Stimulated activated naive CD8-positive, alpha-beta T cell treated with anti-CD3 and anti-CD28 coated beads, Interleukin-15, amount 100 ng/mL, for 72 hours (primary cell): ENCODE results near the gene MRS2.
"Not testable (repeated sequence)": the region's sequence is repeated elsewhere in the genome, so short reads cannot be mapped to it uniquely, and the experiment has no call there.

Experiments
- ATAC-seq: fragments of 150-1000 bp; cut with Tn5 transposase; 2 replicates; pipeline ENCODE4 v1.10.0; 2021; ENCODE audit warnings: mild to moderate bottlenecking, moderate library complexity
- DNase-seq, 2 donors: peaks; one replicate each; pipeline ENCODE4 v3.0.0; 2021 to 2022
- H3K27ac Mint-ChIP-seq, 2 donors: one replicate each; pipeline ENCODE4 v1.8.0; 2022; ENCODE audit warnings: mild to moderate bottlenecking in 2 of 2, mixed read lengths in 2 of 2, moderate library complexity in 2 of 2
- H3K27me3 Mint-ChIP-seq: one replicate; pipeline ENCODE4 v1.8.0; 2022; ENCODE audit warnings: mixed read lengths
- H3K4me1 Mint-ChIP-seq: one replicate; pipeline ENCODE4 v1.8.0; 2022; ENCODE audit warnings: mild to moderate bottlenecking, mixed read lengths
- H3K4me3 Mint-ChIP-seq, 2 donors: one replicate each; pipeline ENCODE4 v1.8.0; 2022; ENCODE audit warnings: mild to moderate bottlenecking in 2 of 2, mixed read lengths in 2 of 2, moderate library complexity in 1 of 2
- H3K9me3 Mint-ChIP-seq, 2 donors: one replicate each; pipeline ENCODE4 v1.8.0; 2022; ENCODE audit warnings: mixed read lengths in 2 of 2

MRS2 gene

GRCh38 chr6:24405262-24405661 is 2.5 kb downstream of the MRS2 start:
- ATAC-seq (no peak), DNase-seq (no peak)
- no peak overlapping the region for H3K27ac Mint-ChIP-seq
- no peak overlapping the region for H3K4me3 Mint-ChIP-seq
- H3K27me3 Mint-ChIP-seq: peaks cover 10% of the 10 kb centered on the region
- no peaks in the 10 kb centered on the region for H3K9me3 Mint-ChIP-seq
- peaks cover 43% of the 10 kb centered on the region for H3K4me1 Mint-ChIP-seq

- Mint-ChIP-seq H3K27ac (peak overlapping the region in 1 of 2 donors; percentile 46), H3K27me3 (no peaks in the 10 kb centered on the region), H3K4me3 (no peak overlapping the region), H3K4me1 (peaks cover 31% of the 10 kb centered on the region), H3K9me3 (no peaks in the 10 kb centered on the region)
- no peak for ATAC-seq
- no peak for DNase-seq
Observed at GRCh38 chr6:24408719-24409410, 6.1 kb downstream of the MRS2 start.

- Mint-ChIP-seq H3K4me1 (peaks cover 16% of the 10 kb centered on the region), H3K4me3 (no peak overlapping the region), H3K27ac (no peak overlapping the region), H3K27me3 (no peaks in the 10 kb centered on the region), H3K9me3 (no peaks in the 10 kb centered on the region)
- DNase-seq (no peak), ATAC-seq (no peak)
Observed at GRCh38 chr6:24410622-24411021, 7.9 kb downstream of the MRS2 start.

DNA sequence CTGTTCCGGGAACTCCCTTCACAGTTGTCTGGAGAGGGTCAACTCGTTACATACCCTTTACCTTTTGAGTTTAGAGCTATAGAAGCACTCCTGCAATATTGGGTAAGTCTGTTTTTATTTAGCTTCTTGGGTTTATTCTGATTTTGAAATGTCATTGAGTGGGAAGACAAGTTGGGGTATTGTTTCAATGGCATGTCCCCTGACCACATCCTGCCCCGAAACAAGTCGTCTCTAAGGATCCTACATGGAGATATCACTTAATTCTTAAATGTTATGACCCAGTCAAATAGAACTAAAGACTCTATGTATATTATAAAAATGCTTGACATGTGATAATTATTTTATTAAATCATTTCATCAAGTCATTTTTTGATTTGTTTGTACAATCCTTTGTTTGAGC is 9.6 kb downstream of the MRS2 start:
- no peak overlapping the region for H3K4me3 Mint-ChIP-seq
- no peaks in the 10 kb centered on the region for H3K27me3 Mint-ChIP-seq
- DNase-seq (no peak), ATAC-seq (no peak)
- peak overlapping the region; percentile 38 to 72 for H3K27ac Mint-ChIP-seq
- no peaks in the 10 kb centered on the region for H3K9me3 Mint-ChIP-seq
- peaks cover 16% of the 10 kb centered on the region for H3K4me1 Mint-ChIP-seq

DNA sequence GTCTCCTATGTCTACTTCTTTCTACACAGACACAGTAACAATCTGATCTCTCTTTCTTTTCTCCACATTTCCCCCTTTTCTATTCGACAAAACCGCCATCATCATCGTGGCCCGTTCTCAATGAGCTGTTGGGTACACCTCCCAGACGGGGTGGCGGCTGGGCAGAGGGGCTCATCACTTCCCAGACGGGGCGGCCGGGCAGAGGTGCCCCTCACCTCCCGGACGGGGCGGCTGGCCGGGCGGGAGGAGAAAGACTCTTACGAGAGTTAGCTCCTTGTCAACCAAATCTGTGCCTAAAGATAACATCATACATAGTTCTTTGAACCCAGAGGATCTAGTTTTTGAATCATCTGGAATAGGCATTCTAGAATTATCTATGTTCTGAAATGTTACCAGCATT is 11.8 kb downstream of the MRS2 start:
- not testable (repeated sequence) for H3K4me3 Mint-ChIP-seq, H3K9me3 Mint-ChIP-seq, ATAC-seq, DNase-seq, H3K27me3 Mint-ChIP-seq, H3K27ac Mint-ChIP-seq
- H3K4me1 Mint-ChIP-seq: peaks cover 11% of the 10 kb centered on the region

DNA sequence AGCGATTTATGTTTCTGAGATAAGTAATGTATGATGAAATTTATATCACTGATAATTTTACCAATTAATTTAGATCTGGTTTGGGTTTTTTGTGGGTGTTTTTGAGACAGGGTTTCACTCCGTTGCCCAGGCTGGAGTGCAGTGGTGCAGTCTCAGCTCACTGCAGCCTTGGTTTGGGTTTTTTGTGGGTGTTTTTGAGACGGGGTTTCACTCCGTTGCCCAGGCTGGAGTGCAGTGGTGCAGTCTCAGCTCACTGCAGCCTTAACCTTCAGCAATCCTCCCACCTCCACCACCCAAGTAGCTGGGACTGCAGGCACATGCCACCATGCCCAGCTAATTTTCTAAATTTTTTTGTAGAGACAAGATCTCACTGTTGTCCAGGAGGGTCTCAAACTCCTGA is 13.0 kb downstream of the MRS2 start:
- H3K27me3 Mint-ChIP-seq: no peaks in the 10 kb centered on the region
- peaks cover 6% of the 10 kb centered on the region for H3K4me1 Mint-ChIP-seq
- ATAC-seq (no peak), DNase-seq (no peak)
- no peak overlapping the region for H3K4me3 Mint-ChIP-seq
- no peak overlapping the region for H3K27ac Mint-ChIP-seq
- no peaks in the 10 kb centered on the region for H3K9me3 Mint-ChIP-seq

DNA sequence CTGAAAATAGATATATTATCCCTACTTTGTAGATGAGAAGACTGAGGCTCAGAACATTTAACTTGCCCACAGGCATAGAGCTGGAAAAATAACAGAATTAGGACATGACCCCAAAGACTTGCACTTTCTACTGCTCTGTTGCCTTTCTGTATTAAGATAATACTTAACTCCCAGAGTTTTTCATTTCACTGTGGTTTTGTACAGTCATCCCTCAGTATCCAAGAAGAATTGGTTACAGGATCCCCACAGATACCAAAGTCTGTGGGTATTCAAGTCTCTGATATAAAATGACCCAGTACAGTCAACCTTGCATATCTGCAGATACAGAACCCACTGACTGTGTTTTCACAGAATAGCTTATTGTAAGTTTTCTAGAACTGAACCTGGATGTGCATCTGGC is 16.8 kb downstream of the MRS2 start:
- Mint-ChIP-seq H3K27ac (no peak overlapping the region), H3K9me3 (no peaks in the 10 kb centered on the region), H3K4me3 (no peak overlapping the region), H3K27me3 (no peaks in the 10 kb centered on the region), H3K4me1 (no peaks in the 10 kb centered on the region)
- ATAC-seq: no peak
- no peak for DNase-seq

DNA sequence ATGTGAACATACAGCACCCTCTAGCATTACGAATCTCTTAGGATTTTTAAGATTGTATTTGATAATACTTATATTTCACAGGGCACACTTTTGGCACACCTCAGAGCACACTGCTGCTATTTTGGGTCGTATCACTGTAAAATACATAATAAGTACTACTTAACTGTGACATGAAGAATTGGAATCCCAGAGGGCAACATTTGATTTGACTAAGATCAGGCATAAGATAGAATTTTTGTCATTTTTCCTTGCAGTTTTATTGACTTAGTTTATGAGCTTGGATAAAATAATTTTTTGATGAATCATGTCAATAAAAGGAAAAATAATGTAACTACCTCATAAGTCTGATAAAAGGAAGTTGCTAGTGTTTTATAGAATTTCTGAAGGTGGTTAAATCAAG is 22.4 kb downstream of the MRS2 start:
- Mint-ChIP-seq H3K9me3 (no peaks in the 10 kb centered on the region), H3K4me3 (no peak overlapping the region), H3K27ac (no peak overlapping the region), H3K27me3 (no peaks in the 10 kb centered on the region), H3K4me1 (no peaks in the 10 kb centered on the region)
- DNase-seq: no peak
- ATAC-seq: no peak

DNA sequence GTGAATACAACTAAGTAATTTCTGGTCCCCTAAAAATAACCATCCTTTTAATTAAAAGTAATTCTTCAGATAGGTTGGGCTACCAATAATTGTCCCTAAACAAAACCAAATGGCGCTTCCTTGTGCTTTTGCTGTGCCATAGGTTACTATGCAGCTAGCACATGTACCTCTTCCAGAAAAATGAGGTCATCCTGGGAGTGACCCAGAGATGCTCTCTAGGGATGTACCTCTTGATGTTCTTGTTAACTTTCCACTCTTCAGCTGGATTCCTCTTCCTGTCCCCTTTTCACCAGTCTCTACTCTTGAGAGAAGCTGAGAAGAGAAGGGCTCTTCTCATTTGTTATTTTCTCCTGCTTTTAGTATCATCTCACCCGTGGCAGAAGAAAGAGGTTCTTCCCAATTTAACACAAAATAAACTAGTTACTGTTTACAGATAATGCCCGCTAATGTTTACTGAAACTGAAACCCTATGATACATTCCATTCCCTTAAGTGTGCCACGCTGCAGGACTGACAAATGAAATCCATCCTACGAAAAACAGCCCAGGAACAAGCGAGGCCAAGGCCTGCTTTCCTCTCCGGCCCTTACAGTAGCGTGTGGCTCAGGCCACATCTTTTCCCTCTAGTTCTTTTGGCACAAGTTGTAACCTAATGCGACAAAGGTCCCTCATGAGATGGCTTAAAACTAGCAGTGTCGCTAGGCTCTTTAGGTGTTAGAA is 24.2 kb downstream of the MRS2 start:
- no peaks in the 10 kb centered on the region for H3K4me1 Mint-ChIP-seq
- DNase-seq (no peak), ATAC-seq (no peak)
- no peak overlapping the region for H3K4me3 Mint-ChIP-seq
- H3K27ac Mint-ChIP-seq: no peak overlapping the region
- H3K27me3 Mint-ChIP-seq: no peaks in the 10 kb centered on the region
- H3K9me3 Mint-ChIP-seq: no peaks in the 10 kb centered on the region

GRCh38 chr6:24428615-24429014 is 25.9 kb downstream of the MRS2 start:
- DNase-seq (no peak), ATAC-seq (no peak)
- Mint-ChIP-seq H3K27me3 (no peaks in the 10 kb centered on the region), H3K9me3 (no peaks in the 10 kb centered on the region), H3K27ac (no peak overlapping the region), H3K4me3 (no peak overlapping the region), H3K4me1 (no peaks in the 10 kb centered on the region)

DNA sequence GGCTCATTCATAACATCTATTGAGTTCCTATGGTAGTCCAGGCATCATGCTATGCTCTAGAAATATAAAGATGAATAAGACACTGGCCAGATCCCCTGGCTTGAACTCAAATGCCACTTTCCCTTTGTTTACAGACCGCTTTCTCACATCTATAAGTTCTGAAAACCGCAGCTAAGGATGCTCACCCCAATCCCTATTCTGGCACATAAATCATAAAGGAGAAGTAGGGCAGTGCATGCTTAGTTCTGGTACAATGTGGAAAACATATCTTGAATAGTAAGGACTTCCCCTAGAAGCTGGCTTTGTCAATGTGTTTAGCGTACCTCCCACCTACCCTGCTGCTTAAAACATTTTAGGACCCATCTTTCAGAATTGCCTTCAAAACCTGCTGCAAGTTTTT is 26.4 kb downstream of the MRS2 start:
- DNase-seq: no peak
- H3K27me3 Mint-ChIP-seq: no peaks in the 10 kb centered on the region
- no peak for ATAC-seq
- no peaks in the 10 kb centered on the region for H3K9me3 Mint-ChIP-seq
- no peak overlapping the region for H3K27ac Mint-ChIP-seq
- H3K4me1 Mint-ChIP-seq: no peaks in the 10 kb centered on the region
- no peak overlapping the region for H3K4me3 Mint-ChIP-seq

GRCh38 chr6:24430086-24430485 is 27.4 kb downstream of the MRS2 start:
- H3K27ac Mint-ChIP-seq: no peak overlapping the region
- H3K27me3 Mint-ChIP-seq: no peaks in the 10 kb centered on the region
- no peak overlapping the region for H3K4me3 Mint-ChIP-seq
- ATAC-seq: no peak
- DNase-seq: no peak
- H3K4me1 Mint-ChIP-seq: no peaks in the 10 kb centered on the region
- no peaks in the 10 kb centered on the region for H3K9me3 Mint-ChIP-seq

GRCh38 chr6:24431045-24431451 is 28.3 kb downstream of the MRS2 start:
- Mint-ChIP-seq H3K4me1 (no peaks in the 10 kb centered on the region), H3K4me3 (no peak overlapping the region), H3K27me3 (no peaks in the 10 kb centered on the region), H3K27ac (no peak overlapping the region), H3K9me3 (no peaks in the 10 kb centered on the region)
- ATAC-seq (no peak), DNase-seq (peak in 1 of 2 donors; percentile 7)

GRCh38 chr6:24432611-24433010 is 29.9 kb downstream of the MRS2 start:
- no peaks in the 10 kb centered on the region for H3K9me3 Mint-ChIP-seq
- H3K4me1 Mint-ChIP-seq: no peaks in the 10 kb centered on the region
- DNase-seq: no peak
- H3K27me3 Mint-ChIP-seq: no peaks in the 10 kb centered on the region
- no peak overlapping the region for H3K27ac Mint-ChIP-seq
- no peak overlapping the region for H3K4me3 Mint-ChIP-seq
- ATAC-seq: no peak

- Mint-ChIP-seq H3K27ac (no peak overlapping the region), H3K4me1 (no peaks in the 10 kb centered on the region), H3K27me3 (no peaks in the 10 kb centered on the region), H3K4me3 (no peak overlapping the region), H3K9me3 (no peaks in the 10 kb centered on the region)
- ATAC-seq: no peak
- DNase-seq: no peak
Observed at GRCh38 chr6:24436979-24437378, 34.2 kb downstream of the MRS2 start.

- H3K4me3 Mint-ChIP-seq: no peak overlapping the region
- DNase-seq (no peak), ATAC-seq (no peak)
- H3K27ac Mint-ChIP-seq: no peak overlapping the region
- no peaks in the 10 kb centered on the region for H3K9me3 Mint-ChIP-seq
- H3K27me3 Mint-ChIP-seq: no peaks in the 10 kb centered on the region
- no peaks in the 10 kb centered on the region for H3K4me1 Mint-ChIP-seq
Observed at GRCh38 chr6:24439858-24440539, 37.3 kb downstream of the MRS2 start.
